ENCODE results near the gene PALB2. TPM values are rescaled to one million over a fixed set of nuclear protein-coding genes. Genes with fewer than 3 reads are reported as not detected.
A peak's percentile ranks its signal among the peaks of the same experiment; 100 is the strongest.
"Not testable (repeated sequence)": the region's sequence is repeated elsewhere in the genome, so short reads cannot be mapped to it uniquely, and the experiment has no call there.

The PALB2 gene
- total RNA-seq, 2 experiments from 2014 or later, result 23.0 to 26.4 TPM

DNA sequence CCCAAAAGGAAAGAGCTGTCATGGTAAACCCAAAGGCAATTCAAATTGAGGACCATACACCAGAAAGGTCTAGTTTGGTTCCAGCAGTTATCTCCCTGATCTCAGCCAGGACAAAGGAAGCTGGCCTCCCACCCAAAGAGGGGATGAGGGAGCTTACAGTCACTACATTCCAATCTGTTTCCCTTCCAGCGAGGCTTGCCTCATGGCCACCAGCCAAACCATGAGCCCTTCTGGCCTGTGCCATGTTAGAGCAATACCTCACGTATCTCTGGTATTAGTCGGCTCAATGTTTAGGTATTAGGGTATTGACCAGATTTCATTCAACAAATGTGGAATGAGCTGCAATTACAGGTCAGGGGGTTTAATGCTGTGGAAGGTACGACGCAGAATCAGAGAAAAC is 53.4 kb downstream of the PALB2 start:
- CTCF ChIA-PET, result no interaction called here
- H3K27ac Mint-ChIP-seq, result peak overlapping the region; percentile 24

DNA sequence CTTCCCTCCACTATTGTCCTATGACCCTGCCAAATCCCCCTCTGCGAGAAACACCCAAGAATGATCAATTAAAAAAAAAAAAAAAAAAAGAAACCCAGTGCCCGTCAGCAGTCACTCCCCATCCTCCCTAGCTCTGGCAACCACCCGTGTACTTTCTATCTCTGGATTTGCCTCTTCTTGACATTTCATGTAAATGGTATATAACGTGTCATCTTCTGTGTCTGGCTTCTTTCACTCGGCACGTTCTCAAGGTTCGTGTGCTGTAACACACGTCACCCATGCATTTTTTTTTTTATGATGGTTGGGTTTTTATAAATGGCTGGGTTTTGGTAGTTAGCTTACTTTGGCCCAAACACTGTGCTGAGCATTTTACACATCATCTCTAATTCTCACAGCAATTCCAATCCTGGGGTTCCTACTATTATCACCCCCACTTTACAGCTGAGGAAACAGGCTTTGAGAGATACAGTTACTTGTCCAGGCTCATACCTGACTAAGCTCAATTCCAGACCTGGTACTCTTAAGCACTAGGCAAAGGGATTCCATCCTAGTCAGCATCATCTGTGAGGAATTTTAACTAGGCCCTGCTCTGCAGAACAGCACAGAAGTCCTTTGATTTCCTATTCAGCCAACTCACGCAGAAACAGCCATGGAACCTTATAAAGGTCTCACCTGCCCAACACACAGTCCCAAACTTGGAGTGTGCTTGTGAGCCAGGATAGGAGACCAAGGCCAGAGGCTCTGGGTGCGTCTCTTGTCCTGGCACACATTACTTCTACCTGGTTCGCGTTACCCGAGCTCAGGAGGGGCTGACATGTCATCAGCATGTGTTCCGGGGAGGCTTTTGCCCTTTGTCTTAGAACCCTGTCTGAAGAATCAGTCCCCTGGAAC is 56.7 kb downstream of the PALB2 start:
- ATAC-seq (no peak), DNase-seq (no peak)
- no peaks in the 10 kb centered on the region for H3K27me3 Mint-ChIP-seq
- CTCF ChIA-PET, result no interaction called here
- peaks cover 25% of the 10 kb centered on the region for H3K36me3 Mint-ChIP-seq
- H3K4me3 Mint-ChIP-seq, result no peak overlapping the region
- H3K9me3 Mint-ChIP-seq (ENCODE audit: low read depth), result no peaks in the 10 kb centered on the region
- H3K4me1 Mint-ChIP-seq, result no peaks in the 10 kb centered on the region
- H3K27ac Mint-ChIP-seq, result no peak overlapping the region

More for the DNA sequence above, 53.4 kb downstream of the PALB2 start:
- H3K36me3 Mint-ChIP-seq, result peaks cover 37% of the 10 kb centered on the region
- no peaks in the 10 kb centered on the region for H3K9me3 Mint-ChIP-seq (ENCODE audit: low read depth)
- DNase-seq (no peak), ATAC-seq (no peak)
- no peaks in the 10 kb centered on the region for H3K4me1 Mint-ChIP-seq
- H3K27me3 Mint-ChIP-seq, result no peaks in the 10 kb centered on the region
- H3K4me3 Mint-ChIP-seq, result no peak overlapping the region

DNA sequence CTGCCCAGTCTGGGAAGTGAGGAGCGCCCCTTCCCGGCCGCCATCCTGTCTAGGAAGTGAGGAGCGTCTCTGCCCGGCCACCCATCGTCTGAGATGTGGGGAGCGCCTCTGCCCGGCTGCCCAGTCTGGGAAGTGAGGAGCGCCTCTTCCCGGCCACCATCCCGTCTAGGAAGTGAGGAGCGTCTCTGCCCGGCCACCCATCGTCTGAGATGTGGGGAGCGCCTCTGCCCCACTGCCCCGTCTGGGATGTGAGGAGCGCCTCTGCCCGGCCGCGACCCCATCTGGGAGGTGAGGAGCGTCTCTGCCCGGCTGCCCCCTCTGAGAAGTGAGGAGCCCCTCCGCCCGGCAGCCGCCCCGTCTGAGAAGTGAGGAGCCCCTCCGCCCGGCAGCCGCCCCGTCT is 57.8 kb downstream of the PALB2 start:
- DNase-seq; H3K9me3 Mint-ChIP-seq (ENCODE audit: low read depth); H3K27me3 Mint-ChIP-seq; ATAC-seq; H3K4me1 Mint-ChIP-seq; CTCF ChIA-PET; H3K4me3 Mint-ChIP-seq; H3K27ac Mint-ChIP-seq: not testable (repeated sequence)
- H3K36me3 Mint-ChIP-seq, result peaks cover 29% of the 10 kb centered on the region

DNA sequence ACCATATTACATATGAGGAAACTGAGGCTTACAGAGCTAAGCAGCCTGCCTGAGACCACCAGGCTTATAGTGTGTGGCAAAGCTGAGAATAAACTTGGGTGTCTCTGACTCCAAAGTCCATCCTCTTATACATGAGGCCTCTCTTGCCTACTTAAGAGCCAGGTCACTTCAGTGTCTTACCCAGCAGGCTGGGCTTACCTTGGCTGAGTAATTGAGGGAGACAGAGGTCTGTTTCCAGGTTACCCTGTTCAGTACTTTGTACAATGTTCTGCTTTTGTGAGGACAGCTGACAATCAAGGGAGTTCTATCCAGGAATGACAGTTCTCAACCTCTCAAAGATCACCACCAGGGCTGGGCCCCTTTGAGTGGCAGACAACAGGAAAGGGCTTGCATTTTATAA is 59.3 kb downstream of the PALB2 start:
- Mint-ChIP-seq H3K27ac (peak overlapping the region; percentile 11), H3K9me3 (ENCODE audit: low read depth) (no peaks in the 10 kb centered on the region), H3K36me3 (peaks cover 26% of the 10 kb centered on the region), H3K27me3 (no peaks in the 10 kb centered on the region), H3K4me3 (no peak overlapping the region), H3K4me1 (no peaks in the 10 kb centered on the region)
- ATAC-seq, result no peak
- no peak for DNase-seq
- CTCF ChIA-PET, result interaction anchor here (0.8 kb wide), 1 partner anchor 15 kb away, joined by 3 read pairs; no protein-coding TSS in a partner anchor

DNA sequence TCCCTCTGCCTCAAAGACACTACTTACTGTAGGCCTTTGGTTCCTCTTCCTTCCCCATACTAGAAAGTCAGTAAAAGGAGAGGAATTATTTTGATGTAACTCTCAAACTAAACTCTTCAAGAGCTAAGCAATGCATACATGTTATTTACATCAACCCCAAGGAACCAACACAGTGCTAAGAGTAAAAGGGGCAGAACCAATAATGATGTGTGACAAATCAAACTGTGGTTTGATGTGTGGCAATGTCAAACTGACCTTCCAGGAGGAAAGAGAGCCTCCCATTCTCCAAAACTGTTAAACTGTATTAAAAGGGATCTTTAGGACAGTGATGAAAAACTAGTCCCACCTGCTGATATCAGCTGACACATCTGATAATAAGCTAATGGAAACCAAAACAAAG is 60.7 kb downstream of the PALB2 start:
- Mint-ChIP-seq H3K4me3 (no peak overlapping the region), H3K4me1 (peaks cover 2% of the 10 kb centered on the region), H3K27me3 (no peaks in the 10 kb centered on the region), H3K9me3 (ENCODE audit: low read depth) (no peaks in the 10 kb centered on the region), H3K27ac (no peak overlapping the region), H3K36me3 (peaks cover 19% of the 10 kb centered on the region)
- ATAC-seq (no peak), DNase-seq (no peak)
- CTCF ChIA-PET, result interaction anchor here (0.5 to 1.0 kb wide), 4 partner anchors 10 to 962 kb away, joined by 3 read pairs; partner anchors contain the start of genes EARS2 and UBFD1

DNA sequence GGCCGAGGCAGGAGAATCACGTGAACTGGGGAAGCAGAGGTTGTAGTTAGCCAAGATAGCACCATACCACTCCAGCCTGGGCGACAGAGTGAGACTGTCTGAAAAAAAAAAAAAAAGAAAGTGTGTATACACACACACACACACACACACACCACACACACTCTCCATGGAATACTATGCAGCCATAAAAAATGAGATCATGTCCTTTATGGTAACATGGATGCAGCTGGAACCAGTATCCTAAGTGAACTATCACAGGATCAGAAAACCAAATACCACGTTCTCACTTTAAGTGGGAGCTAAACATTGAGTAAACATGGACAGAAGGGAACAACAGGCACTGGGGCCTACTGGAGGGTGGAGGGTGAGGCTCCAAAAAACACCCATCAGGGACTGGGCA is 61.7 kb downstream of the PALB2 start:
- Mint-ChIP-seq H3K27me3 (no peaks in the 10 kb centered on the region), H3K9me3 (ENCODE audit: low read depth) (no peaks in the 10 kb centered on the region), H3K4me3 (no peak overlapping the region), H3K36me3 (peaks cover 16% of the 10 kb centered on the region), H3K4me1 (peaks cover 2% of the 10 kb centered on the region), H3K27ac (no peak overlapping the region)
- CTCF ChIA-PET, result no interaction called here
- DNase-seq (no peak), ATAC-seq (no peak)

DNA sequence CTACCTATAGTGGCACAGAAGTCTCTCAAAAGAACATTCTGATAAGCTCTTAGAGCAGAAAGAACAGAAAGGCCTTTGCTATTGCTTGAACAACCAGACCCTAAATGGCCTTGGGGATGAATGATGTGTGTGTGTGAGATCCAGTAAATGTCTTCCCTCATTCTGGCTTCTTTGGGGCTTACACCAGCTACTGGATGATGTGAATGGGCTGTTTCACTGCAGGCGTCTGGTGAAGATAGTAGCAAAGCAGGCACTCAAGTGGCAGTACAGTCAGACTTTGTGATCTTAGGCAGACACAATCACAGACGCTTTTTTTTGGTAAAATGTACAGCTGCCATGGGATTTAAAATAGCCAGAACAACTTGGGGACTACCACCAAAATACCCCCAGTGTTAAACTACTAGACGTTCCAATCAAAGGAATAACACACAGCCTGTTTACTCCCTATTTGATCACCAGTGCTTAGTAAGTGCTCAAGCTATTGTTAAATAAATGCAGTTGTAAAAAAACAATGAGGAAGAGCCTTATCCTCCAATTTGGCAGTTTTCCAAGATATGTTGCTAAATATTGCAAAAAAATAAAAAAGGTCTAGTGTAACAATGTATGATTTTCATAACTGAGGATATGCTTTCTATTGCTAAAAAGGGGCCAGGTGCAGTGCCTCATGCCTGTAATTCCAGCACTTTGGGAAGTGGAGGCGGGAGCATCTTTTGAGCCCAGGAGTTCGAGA is 62.8 kb downstream of the PALB2 start:
- Mint-ChIP-seq H3K36me3 (peaks cover 13% of the 10 kb centered on the region), H3K4me3 (no peak overlapping the region), H3K27me3 (no peaks in the 10 kb centered on the region), H3K27ac (no peak overlapping the region), H3K9me3 (ENCODE audit: low read depth) (no peaks in the 10 kb centered on the region), H3K4me1 (peaks cover 2% of the 10 kb centered on the region)
- ATAC-seq, result no peak
- DNase-seq, result no peak
- CTCF ChIA-PET, result interaction anchor here (1.0 kb wide), 1 partner anchor 20 kb away, joined by 4 read pairs; the partner anchor contains the start of gene UBFD1

DNA sequence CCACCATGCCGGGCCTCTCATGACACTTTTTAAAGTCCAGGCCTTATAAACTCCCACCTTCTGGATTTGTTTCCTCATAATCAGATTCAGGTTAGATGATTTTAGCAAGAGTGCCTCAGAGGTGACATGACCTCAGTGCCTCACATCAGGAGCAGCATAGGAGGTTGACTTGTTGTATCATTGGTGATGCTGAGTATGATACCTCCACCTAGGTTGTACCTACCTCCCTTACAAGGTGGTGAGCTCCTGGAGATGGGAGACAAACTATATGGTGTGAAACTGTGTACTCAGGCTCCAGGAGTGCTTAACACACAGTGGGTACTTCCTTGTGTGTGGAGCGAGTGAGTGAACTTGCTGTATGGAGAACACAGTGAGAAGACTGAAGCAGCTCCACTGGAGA is 63.6 kb downstream of the PALB2 start:
- DNase-seq (no peak), ATAC-seq (no peak)
- Mint-ChIP-seq H3K27ac (no peak overlapping the region), H3K36me3 (peaks cover 13% of the 10 kb centered on the region), H3K27me3 (no peaks in the 10 kb centered on the region), H3K4me3 (no peak overlapping the region), H3K9me3 (ENCODE audit: low read depth) (no peaks in the 10 kb centered on the region), H3K4me1 (peaks cover 2% of the 10 kb centered on the region)
- CTCF ChIA-PET, result interaction anchor here (1.0 kb wide), 1 partner anchor 19 kb away, joined by 4 read pairs; the partner anchor contains the start of gene UBFD1

DNA sequence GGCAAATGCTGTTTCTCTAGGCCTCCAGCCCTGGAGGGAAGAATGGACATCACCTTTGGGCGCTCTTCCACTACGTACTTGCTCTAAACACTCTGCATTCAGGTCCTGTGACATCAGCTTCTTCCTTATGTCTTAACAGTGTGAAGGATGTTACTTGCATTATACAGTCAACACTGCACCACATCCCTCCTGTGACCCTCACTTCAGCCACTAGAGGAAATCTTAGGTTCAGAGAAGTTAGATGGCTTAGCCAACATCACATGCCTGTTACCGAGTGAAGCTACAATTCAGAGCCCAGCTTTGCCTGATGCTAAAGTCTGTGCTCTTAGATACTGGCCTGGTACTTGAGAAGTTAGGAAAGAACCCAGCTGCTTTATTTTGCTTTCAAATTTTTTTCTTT is 65.3 kb downstream of the PALB2 start:
- Mint-ChIP-seq H3K36me3 (peaks cover 12% of the 10 kb centered on the region), H3K4me3 (no peak overlapping the region), H3K9me3 (ENCODE audit: low read depth) (no peaks in the 10 kb centered on the region), H3K27me3 (no peaks in the 10 kb centered on the region), H3K27ac (no peak overlapping the region), H3K4me1 (peaks cover 2% of the 10 kb centered on the region)
- DNase-seq (no peak), ATAC-seq (no peak)
- CTCF ChIA-PET, result interaction anchor here (0.6 to 2.1 kb wide), 4 partner anchors 14 to 21 kb away, joined by 3 to 5 read pairs (median 4); partner anchors contain the start of genes EARS2 and UBFD1

DNA sequence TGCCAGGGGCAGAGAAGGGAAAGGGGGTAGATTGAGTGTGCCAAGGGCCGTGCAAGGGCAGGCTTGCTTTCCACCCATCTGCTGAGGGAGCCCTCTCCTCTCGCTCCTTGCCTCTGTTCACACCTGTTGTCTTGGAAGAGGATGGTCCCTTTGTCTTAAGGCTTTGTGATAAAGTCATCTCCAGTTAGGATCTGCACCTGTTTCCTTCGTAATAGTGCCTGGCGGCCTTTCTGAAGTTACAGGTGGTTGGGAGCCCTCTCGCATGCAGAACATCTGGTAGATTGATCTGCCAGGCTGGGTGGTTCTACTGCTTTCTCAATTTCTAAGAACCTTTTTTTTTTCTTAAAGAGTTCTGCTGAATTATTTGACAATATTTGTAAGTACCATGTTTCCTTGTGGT is 67.3 kb downstream of the PALB2 start:
- DNase-seq, result no peak
- Mint-ChIP-seq H3K9me3 (ENCODE audit: low read depth) (no peaks in the 10 kb centered on the region), H3K36me3 (peaks cover 6% of the 10 kb centered on the region), H3K27ac (no peak overlapping the region), H3K27me3 (no peaks in the 10 kb centered on the region), H3K4me3 (no peak overlapping the region), H3K4me1 (peaks cover 2% of the 10 kb centered on the region)
- ATAC-seq, result no peak
- CTCF ChIA-PET, result no interaction called here

DNA sequence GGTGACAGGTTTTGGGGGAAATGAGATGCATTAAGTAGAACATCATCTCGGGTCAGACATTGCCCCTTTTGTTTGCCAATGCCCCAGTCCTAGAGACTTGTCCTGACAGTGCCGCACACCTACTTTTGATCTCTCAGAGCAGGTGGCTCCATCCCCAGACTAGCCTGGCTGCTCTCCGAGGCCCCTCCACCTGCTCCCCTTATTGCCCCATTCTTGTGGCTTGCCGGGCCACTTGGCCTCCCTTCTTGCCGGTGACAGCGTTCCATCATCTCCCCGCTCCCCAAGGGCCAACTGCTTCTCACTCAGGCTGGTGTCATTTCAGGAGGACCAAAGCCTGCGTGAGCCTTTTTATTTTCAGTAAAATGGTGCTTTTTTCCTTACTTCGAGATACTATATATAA is 68.7 kb downstream of the PALB2 start:
- Mint-ChIP-seq H3K9me3 (ENCODE audit: low read depth) (no peaks in the 10 kb centered on the region), H3K36me3 (peaks cover 10% of the 10 kb centered on the region), H3K4me3 (no peak overlapping the region), H3K4me1 (peaks cover 2% of the 10 kb centered on the region), H3K27ac (no peak overlapping the region), H3K27me3 (no peaks in the 10 kb centered on the region)
- ATAC-seq (no peak), DNase-seq (no peak)
- CTCF ChIA-PET, result interaction anchor here (1.8 kb wide), 1 partner anchor 24 kb away, joined by 4 read pairs; the partner anchor contains the start of gene NDUFAB1

DNA sequence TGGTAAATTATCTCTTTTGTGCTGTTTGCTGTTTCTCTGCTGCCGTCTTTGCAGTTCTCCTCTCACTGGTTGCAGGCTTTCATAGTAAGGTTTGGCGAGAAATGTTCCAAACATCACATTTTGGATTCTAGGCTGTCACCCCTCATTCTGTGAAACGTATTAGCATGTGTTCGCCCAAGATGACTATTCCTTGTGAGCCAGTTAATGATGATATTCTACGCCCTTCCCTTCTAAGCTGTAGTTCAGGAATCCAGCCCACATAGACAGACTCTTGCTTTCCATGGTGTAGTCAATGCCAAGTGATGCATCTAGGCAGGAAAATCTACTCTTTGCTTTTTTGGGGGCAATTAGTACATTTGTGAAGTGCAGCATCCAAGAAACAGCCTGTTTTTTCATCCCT is 69.2 kb downstream of the PALB2 start:
- CTCF ChIA-PET, result interaction anchor here (1.8 kb wide), 1 partner anchor 25 kb away, joined by 4 read pairs; the partner anchor contains the start of gene NDUFAB1
- DNase-seq (no peak), ATAC-seq (no peak)
- Mint-ChIP-seq H3K9me3 (ENCODE audit: low read depth) (no peaks in the 10 kb centered on the region), H3K4me1 (peaks cover 2% of the 10 kb centered on the region), H3K27ac (no peak overlapping the region), H3K4me3 (no peak overlapping the region), H3K36me3 (peaks cover 13% of the 10 kb centered on the region), H3K27me3 (no peaks in the 10 kb centered on the region)

DNA sequence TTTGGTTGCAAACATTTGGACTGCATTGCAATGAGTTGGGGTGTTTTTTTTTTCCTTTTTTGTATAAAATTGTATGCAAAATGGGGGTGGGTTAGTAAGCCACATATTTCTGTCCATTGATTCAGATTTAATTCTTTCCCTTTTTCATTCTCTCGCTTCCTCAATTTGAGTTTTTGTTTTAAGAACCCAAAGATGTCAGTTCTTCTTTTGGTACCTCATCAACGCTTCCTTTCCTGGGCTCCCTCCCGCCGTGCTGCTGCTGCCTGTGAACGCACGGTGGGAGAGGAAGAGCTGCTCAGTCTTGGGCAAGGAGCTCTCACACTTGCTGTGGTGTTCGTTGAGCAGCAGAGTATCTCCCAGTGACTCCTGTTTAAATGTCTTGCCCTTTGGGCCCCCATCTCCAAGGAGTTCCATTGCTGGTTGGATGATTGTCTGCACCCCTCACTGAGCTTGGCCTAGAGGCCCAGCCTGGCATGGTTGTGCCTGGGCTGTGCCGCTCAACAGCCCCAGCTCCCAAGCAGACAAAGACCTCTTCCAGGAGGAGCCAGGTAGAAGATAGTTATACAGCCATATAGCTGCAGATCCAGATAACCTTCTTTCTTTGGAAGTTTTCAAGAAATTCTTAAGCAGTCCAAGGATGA is 70.0 kb downstream of the PALB2 start:
- DNase-seq, result no peak
- no peak overlapping the region for H3K27ac Mint-ChIP-seq
- H3K27me3 Mint-ChIP-seq, result no peaks in the 10 kb centered on the region
- ATAC-seq, result no peak
- H3K4me1 Mint-ChIP-seq, result peaks cover 2% of the 10 kb centered on the region
- H3K9me3 Mint-ChIP-seq (ENCODE audit: low read depth), result no peaks in the 10 kb centered on the region
- no peak overlapping the region for H3K4me3 Mint-ChIP-seq
- CTCF ChIA-PET, result interaction anchor here (1.3 to 1.4 kb wide), 2 partner anchors 9 to 25 kb away, joined by 3 to 4 read pairs; partner anchors contain the start of gene NDUFAB1
- H3K36me3 Mint-ChIP-seq, result peaks cover 16% of the 10 kb centered on the region

All from activated CD8-positive, alpha-beta memory T cell treated with anti-CD3 and anti-CD28 coated beads, Interleukin-2, amount 10 ng/mL, durations not matched to agents 7 days and 5 days (primary cell).